CD4-positive, alpha-beta T cell treated with Interleukin-15 for 4 hours (primary cell): ENCODE data around the gene CLDN5.

Experiments used
- DNase-seq: peaks from one replicate; pipeline ENCODE4 v3.0.0-alpha.2; 2020; ENCODE audit warnings: low spot score

Gene CLDN5, protein sequence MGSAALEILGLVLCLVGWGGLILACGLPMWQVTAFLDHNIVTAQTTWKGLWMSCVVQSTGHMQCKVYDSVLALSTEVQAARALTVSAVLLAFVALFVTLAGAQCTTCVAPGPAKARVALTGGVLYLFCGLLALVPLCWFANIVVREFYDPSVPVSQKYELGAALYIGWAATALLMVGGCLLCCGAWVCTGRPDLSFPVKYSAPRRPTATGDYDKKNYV

DNA sequence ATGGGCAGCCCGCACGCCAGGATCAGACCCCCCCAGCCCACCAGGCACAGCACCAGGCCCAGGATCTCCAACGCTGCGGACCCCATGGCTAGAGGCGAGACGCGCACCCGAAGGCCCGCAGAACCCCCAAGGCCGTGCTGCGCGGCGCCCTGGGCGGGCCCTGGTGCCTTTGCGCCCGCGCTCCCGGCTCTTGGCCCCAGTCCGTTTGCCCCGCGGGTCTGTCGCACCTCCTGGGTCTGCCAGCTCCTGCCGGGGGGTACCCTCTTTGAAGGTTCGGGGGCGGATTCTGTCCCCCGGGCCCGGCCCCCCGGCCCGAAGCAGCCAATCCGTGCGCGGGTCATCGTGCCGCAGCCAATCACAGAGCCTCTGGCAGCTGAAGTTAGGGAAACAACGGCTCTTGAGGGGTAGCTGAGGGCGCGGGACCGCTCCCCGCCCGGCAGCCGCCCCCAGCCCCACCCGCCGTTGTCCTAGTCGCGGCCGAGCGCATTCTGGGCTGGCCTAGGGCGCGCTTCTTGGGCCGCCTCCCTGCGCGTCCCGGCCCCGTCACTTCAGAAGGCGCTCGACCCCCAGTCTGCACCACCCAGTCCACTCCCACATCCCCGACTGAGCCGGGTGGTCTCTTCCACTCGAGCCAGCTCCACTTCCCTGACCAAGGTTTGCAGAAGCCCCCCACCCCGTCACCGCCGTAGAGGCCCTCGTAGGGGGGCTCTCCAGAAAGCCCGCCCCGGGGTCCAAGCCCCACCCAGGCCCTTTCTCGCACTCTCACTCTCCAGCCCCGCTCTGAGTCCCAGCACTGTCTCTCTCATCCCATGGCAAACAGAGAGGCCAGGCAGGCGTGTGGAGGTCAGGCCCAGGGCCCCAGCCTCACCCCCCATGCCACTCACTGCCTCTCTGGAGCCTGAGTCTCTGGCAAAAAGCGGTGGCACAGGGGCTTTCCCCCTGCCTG is at the start of gene CLDN5:
Gene CLDN5, minus strand, starts transcription at position 241 of the 946 bp plus-strand sequence. Its CDS starts 155 bp downstream, at position 86.
- DNase-seq = no peak

DNA sequence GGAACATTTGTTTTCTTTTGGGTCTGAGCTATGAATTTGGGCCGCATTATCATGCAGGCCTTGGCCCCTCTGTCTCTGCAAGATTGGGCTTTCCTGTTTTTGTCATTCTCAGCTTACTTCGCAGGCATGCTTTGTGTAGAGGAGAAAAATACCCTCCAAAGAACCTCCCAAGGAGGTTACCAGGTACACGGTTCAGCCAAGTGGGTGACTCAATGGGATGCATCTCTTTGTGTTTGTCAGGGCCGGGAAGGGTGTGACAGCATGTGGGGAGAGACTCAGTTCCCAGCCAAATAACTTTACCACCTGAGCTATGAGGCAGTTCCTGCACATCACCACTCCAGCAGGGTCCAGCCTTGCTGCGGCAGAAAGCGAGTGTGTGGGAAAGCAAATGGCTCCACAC is 47.8 kb upstream of the CLDN5 start:
- DNase-seq = no peak

DNA sequence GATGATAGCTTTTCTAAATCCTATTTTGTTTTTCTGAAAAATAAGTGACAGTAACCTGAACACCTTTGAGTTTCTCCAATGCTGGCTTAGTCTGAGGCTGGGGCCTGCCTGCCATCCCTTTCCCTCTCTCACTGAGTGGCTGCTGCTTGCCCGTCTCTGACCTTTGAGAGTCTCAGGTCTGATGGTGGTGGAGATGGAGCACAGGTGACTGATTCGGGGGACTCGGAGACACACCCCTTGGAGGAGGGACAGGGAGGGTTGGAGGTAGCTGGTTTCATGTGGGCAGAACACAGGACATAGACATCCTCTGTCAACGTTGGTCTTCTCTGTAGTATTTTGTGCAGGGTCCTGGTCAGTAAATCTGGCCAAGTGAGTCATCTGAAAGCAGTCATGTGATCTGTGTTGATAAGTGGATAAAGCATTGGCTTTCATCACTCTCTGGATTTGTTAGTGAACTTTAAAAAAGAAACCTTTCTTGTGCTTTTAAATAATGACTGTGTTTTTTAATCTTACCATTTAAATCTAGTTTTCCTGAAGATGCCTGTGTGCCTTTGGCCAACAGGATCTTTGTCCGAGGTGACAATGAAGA is 47.1 kb upstream of the CLDN5 start:
- DNase-seq = no peak

DNA sequence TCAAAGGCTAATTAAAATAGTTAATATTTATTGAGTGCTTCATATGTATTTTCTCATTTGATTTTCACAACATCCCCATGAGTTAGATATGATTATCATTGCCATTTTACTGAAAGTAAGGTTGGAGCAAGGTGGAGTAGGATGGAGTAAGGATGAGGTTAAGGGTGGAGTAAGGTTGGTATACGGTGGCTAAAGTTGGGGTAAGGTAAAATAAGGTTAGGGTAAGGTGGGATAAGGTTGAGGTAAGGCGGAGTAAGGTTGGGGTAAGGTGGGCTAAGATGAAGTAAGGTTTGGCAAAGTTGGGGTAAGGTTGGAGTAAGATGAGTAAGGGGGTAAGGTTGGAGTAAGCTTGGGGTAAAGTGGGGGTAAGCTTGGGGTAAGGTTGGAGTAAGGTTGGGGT is 45.8 kb upstream of the CLDN5 start:
- DNase-seq = no peak

DNA sequence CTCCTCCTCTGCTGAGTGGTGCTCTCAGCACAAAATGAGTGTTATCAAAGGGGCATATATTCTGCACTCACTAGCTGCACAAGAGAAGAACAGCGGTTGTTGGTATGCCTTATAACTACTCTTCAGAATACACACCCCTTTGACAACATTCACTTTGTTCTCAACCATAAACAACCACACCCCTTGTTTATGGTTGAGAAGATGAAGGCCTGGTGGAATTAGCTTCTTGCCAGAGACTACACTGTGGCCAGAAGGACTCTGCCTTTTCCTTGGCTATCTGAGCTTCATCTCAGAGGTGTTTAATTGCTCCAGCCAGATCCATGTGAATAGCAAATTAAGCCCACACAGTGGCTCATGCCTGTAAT is 45.0 kb upstream of the CLDN5 start:
- DNase-seq = no peak

DNA sequence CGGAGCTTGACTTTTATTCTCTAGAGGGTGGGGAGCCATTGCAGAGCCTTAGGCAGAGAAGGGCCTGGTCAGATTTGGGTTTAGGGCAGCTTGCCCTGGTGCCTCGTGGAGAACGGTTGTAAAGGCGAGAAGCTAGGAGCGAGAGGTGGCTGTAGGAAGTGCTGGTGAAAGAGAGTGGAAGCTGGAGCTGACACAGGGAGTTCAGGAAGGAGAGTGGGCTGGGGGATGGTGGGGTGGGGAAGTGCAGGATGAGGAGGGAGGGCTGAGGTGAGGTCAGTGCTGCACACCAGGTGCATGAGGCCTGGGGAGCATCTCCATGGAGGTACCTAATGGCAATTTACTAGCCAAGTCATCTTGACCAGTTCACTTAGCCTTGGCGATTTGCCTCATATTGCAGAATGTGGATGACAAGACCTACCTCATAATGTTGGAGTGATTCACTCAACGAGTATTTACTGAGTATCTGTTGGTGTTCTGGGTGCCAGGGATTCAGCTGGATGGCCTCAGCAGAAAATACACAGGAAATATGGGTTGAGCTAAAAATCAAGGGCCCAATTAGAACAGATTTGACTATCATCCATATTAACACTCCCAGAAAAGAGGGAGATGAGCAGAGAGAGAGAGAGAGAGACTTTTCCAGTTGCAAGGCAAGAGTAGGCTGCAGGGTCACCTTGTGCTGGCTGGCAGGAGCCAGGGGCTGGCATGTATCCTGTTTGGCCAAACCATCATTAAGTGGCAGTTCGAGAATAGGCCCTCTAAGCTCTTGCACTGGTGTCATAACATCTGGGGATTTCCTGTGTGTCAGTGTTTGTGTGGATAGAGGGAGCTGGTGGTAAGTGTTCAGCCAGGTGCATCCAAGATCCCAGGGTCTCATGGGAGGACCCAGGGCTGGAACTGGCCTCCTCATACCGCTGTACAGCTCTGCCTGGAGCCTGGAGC is 44.4 kb upstream of the CLDN5 start:
- DNase-seq = no peak

DNA sequence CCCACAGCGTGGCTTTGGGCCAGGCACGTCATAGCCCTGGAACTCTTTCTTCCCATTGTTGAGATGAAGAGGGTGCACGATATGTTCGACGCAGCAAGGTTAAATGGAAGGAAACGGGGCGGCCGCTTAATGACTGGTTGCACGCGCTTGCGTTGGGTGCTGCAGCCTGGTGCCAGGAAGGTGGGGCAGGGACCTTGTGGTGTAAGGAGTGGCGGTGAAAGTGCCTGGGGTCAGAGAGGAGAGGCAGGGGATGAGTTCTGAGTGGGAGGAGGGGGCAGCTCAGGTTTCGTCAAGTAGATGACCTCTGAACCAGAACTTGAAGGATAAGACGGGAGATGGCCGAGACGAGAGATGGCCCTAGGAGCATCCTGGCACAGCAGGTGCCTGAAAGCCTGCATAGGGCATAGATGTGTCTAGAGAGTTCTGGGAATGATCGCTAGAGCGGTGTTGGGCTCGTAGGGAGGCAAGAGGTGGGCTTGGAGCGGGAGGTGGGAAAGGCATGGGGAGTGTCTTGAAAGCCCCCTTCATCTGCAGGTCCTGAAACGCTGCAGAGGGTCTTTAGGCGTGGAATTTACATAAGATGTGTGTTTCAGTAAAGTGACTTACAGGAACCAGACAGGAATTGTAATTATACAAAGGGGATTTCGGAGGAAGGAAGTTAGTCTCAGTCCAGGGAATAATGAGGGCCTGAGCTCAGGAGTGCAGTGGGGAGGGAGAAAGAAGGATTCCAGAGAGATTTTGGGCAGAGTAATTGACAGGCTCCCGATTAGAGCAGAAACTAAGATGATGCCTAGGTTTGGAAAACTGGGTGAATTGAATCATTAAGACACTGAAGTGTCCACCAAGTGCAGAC is 43.2 kb upstream of the CLDN5 start:
- no peak for DNase-seq

DNA sequence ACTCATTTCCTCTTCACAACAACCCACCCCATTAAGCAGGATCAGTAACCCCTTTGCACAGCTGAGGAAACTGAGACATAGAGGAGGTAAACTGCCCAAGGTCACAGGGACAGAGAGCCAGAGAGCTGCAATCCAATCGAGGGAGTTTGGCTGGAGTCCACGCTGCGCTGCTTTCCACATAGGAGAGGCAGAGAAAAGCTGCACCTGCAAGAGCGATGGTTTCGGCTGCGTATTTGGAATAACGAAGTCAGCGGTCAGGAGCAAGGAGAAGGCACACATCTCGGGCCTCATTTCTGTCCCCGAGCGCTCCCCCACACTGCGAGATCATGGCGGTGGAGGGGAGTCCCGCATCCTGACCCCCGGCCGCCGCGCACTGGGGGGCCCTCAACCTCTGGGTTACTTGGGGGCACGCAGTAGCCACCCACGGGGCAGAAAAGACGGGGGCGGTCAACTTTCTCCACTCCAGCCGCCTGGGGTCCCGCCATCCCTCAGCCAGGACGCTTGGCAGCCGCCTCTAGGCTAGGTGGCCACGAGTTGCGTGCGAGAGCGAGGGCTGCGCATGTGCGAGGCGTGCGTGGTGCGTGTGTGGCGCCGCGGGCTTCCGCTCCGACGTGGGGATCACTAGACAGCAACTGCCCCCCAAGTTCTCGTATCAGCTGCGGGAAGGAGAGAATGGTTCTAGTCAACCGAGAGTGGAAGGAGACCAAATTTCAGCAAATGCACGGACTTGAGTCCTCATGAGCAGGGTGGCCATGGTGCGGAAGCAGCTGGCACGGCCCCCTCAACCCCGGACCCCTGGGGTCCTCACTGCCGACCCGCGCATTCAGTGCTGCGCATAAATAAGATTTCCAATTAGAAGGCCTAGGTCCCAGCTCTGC is 42.3 kb upstream of the CLDN5 start:
- DNase-seq = no peak

DNA sequence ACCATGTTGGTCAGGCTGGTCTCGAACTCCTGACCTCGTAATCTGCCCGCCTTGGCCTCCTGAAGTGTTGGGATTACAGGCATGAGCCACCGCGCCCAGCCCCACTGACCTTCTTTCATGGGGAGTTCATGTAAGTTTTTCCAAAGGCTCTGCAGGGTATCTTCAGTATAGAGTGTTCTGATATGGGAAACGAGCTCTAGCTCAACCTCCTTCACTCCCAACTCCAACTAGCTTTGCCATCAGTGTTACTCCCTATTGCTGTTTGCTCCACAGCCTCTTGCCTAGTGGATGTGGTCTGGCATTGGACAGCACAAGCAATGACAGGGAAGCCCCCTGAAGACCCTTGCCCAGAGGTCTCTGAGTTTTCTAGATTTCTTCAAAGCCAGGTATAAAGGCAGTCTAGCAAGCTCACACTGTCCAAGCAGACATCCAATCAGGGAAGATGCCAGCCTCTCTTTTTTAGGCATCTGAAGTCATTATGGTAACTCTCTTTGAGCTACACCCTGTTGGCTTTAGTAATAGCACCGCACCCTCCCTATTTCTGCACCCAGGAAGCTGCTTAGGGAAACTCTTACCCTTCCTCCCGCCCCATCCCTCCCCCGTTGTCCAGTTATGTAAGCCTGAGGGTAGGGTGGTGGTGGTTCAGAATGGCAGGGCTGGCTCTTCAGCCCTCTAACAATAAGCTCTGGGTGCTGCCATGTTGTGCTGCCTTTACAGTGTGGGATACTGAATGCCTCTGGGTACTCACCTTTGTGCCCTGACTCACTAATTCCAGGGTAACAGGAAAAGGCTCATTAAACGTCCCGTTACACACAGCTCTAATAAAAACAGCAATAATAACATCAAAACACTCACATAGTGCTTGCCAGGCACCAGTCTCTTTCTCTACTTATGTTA is 41.4 kb upstream of the CLDN5 start:
- DNase-seq = no peak

DNA sequence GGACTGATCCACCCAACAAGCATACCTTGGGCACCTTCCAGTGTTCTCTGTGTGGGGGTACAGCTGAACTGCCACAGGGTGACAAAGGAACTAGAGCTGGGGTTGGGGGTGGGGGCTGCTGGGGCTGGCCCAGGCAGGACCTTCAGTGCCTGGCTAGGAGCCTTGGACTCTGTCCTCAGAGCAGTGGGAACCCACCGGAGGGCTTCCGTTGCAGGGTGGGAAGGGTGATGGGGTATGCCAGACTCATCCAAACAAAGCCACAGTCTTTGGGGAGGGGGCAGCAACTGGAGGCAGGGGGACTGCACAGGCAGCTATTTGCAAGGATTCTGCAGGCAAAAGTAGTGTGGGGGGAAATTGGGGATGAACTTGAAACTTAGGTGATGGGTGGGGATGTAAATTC is 35.7 kb upstream of the CLDN5 start:
- DNase-seq = no peak

DNA sequence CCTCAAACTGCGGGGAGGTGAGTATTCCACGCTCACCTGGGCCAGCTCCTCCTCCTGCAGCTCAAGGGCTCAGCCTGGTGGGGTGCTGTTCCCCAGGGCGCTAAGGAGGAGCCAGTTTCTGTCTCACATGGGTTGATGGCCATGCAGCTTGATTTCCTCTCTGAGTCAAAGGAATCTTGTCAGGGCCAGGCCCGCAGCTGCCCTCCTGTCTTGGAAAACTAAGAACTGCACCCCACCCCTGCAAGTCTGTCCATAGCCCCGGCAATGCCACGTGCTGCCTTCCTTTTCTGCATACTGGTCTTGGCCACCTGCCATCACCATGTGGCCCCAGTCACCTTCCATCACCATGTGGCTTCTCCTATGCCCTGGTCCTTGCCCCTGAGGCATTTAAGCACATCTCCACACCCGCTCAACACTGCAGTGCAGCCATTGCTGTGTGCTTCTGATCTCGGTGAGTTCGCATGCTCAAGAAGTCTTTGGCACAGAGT is 35.2 kb upstream of the CLDN5 start:
- no peak for DNase-seq

DNA sequence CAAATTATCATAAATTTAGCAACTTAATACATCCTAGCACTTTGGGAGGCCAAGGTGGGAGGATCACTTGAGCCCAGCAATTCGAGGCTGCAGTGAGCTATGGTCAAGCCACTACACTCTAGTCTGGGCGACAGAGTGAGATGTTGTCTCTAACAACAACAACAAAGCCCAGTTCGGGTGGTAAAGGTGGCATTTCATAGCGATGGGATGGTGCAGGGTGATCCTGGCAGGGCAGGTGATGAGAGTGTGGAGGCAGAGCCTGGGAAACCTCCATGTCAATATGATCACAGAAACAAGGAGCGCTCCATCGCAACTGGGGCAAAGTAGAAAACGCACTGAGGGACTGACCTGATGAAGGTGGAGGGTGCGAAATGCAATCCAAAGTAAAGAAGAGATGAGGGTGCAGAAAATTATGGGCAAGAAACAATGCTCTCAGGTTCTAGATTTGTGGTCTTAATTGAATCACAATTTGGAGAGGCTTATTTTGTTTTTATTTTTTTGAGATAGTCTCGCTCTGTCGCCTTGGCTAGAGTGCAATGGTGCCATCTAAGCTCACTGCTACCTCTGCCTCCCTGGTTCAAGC is 32.8 kb upstream of the CLDN5 start:
- DNase-seq = no peak

DNA sequence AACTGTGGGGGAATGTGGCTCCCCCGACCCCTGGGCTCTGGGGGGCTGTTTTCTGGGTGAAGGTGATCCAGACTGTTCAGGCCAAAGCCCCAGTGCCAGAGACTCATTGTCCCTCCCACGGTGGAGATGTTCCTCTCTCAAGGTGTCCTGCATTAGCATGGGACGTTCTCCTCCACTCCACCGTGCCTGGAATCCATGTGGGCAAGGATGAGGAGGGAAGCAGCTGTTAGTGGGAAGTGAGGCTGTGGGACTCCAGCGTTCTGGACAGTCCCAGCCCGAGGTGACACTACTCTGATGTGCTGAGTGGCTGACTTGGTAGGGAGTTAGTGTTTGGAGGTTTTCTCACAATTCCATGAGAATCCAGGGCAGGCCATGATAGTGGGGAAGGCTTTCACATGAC is 31.4 kb upstream of the CLDN5 start:
- DNase-seq = no peak

DNA sequence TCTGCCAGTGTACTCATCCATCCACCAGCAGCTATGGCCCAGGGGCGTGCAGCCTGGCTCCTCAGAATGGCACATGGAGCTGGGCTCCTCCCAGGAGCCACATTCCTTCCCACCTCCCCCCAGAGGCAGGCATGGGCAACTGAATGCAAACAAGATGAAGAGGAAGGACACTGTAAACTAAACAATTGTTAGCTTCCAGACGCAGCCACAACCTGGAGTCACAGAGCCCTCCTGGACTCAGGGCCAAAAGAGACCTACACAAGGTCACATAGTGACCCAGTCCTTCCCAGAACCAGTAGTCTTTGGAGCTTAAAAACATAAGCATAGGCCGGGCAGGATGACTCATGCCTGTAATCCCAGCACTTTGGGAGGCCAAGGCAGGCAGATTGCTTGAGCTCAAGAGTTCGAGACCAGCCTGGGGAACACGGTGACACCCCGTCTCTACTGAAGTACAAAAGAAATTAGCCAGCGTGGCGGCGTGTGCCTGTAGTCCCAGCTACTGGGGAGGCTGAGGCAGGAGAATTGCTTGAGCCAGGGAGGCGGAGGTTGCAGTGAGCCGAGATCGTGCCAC is 30.7 kb upstream of the CLDN5 start:
- no peak for DNase-seq

DNA sequence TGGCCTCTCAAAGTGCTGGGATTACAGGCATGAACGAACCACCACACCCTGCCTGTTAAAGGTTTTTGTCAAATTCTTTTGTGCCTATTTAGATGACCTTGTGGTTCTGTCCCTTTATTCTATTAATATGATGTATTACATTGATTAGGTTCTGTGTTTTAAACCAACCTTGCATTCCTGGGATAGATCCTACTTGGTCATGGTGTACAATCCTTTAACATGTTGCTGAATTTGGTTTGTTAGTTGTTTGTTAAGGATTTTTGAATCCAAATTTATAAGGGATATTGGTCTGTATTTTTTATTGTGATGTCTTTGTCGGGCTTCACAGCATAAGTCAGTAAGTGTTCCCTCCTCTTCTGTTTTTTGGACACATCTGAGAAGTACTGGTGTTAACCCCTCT is 29.0 kb upstream of the CLDN5 start:
- DNase-seq = no peak

DNA sequence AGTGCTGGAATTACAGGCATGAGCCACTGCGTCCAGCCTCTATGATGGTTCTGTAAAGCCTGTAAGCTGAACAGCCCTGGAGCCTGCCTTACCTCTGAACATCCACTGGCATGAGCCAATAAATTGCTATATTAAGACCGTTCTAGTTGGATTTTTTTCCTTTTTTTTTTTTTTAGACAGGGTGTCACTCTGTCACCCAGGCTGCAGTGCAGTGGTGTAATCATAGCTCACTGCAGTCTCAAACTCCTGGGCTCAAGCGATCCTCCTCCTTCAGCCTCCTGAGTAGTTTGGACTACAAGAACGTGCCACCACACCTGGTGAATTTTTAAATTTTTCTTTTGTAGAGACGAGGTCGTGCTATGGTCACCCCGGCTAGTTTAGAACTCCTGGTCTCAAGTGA is 26.2 kb upstream of the CLDN5 start:
- no peak for DNase-seq

DNA sequence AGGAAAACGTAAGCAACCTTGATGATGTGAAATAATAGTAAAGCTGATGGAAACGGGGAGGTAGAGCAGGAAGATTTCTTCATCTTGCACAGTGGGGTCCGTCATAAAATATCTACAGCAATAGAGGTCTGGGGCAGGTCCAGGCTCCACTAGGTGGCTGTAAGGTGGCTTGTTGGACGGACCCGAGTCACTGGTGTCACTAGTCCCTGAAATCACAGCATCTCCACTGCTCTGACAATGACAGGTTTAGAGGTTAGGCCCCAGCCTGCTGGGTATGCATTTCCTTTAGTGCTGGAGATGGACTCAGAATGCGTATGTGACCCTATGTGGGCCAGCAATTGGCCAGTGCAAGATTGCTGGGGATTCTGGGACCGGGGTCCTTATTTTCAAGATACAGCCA is 25.2 kb upstream of the CLDN5 start:
- no peak for DNase-seq

DNA sequence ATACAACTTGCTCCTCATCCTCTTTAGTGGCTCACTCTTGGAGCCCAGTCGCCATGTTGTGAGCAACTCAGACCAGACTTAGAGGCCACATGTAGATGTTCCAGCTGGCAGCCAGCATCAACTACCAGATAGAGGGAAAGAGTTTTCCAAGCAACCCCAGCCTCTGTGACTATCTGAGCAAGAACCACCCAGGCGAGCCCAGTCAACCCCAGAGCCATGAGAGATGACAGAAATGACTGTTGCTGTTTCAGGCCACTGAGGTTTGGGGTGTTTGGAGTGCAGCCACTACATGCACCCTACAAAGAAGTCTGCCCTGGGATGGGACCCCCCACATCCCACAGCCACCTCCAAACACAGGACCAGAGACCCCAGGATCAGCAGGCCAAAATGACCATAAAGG is 24.8 kb upstream of the CLDN5 start:
- DNase-seq = no peak
